A549 treated with AZD9567 at 1 μM for 4 hours (cell line): ENCODE results near the gene HNRNPH3. TPM values are rescaled to one million over a fixed set of nuclear protein-coding genes. Genes with fewer than 3 reads are reported as not detected.

Experiments used
- total RNA-seq: library from RNA; stranded (reverse); fragments of 200-300 nt; extraction: Qiagen RNA extraction; gene quantifications from 5 replicates; pipeline ENCODE4 v1.2.3, GENCODE V29; 2022; ENCODE audit not compliant: insufficient read depth

The HNRNPH3 gene, protein sequence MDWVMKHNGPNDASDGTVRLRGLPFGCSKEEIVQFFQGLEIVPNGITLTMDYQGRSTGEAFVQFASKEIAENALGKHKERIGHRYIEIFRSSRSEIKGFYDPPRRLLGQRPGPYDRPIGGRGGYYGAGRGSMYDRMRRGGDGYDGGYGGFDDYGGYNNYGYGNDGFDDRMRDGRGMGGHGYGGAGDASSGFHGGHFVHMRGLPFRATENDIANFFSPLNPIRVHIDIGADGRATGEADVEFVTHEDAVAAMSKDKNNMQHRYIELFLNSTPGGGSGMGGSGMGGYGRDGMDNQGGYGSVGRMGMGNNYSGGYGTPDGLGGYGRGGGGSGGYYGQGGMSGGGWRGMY
- 157 to 246 TPM (median 170 TPM) in 5 replicates for total RNA-seq

GRCh38 chr10:68331455-68332258 is at the start of gene HNRNPH3:
Gene HNRNPH3 (plus strand): TSS chr10:68332064. CDS start chr10:68337222, 5,158 bp downstream.

GRCh38 chr10:68332259-68333057 is 594 bp downstream of the HNRNPH3 start, which contains the start of gene PBLD:
Gene PBLD (minus strand): TSS chr10:68332928. CDS start chr10:68306844, 26,084 bp downstream.

Other genes starting within 250 kb of the HNRNPH3 start
- gene MYPN, start 222.6 kb upstream of the HNRNPH3 start, total RNA-seq: 1.8 to 2.4 TPM (median 2.3 TPM) in 5 replicates
- gene ATOH7, start 100.0 kb upstream of the HNRNPH3 start, total RNA-seq: 0.13 to 0.30 TPM (median 0.17 TPM) in 4 of 5 replicates, not detected in the other
- gene PBLD, start 864 bp downstream of the HNRNPH3 start, total RNA-seq: 2.6 to 4.4 TPM (median 3.3 TPM) in 5 replicates
- 7.1 to 13.0 TPM (median 9.5 TPM) in 5 replicates for gene RUFY2, start 75.2 kb downstream of the HNRNPH3 start, total RNA-seq
- 8.5 to 12.0 TPM (median 9.8 TPM) in 5 replicates for gene DNA2, start 139.9 kb downstream of the HNRNPH3 start, total RNA-seq
- 16.3 to 21.4 TPM (median 16.9 TPM) in 5 replicates for gene SLC25A16, start 195.5 kb downstream of the HNRNPH3 start, total RNA-seq
- gene TET1, start 228.3 kb downstream of the HNRNPH3 start, total RNA-seq: 0.26 to 1.1 TPM (median 0.49 TPM) in 5 replicates